ENCODE results near the gene CDC42. TPM values are rescaled to one million over a fixed set of nuclear protein-coding genes. Genes with fewer than 3 reads are reported as not detected.

CDC42 gene
- total RNA-seq, 2 experiments from 2014 or later: 254 to 340 TPM

DNA sequence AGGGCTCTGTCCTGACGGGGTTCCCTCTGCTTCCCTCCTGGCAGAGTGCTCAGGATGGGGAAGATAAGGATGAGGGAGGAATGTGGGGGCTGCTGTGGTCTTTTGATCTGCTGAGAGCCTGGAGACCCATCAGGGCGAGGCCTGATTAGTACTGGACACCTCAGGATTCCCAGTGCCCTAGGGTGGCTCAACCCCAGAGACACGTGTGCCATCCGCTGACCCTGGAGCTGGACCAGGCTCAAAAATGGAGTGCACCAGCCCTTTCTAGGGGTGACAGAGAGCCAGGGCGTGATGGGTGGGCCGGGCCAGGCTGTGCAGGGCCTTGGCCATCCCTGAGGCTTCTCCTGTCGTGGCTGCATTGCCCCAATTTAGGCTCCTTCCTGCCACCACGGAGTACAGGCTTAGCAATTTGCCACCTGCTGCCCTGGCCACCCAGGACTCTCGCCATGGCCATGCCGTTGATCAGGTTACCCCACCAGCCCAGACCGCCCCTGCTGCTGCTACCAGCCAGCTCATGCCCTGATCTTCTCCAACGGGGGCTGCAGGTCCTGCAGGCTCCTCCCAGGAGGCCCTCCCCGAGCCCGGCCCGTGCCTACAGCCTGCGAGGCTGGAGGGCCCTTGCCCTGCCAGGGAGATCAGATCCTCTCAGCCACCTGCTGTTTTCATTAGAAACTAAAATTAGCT is 80.9 kb downstream of the CDC42 start:
- ATAC-seq: no peak
- DNase-seq: no peak
- Mint-ChIP-seq H3K27me3 (no peaks in the 10 kb centered on the region), H3K4me3 (no peak overlapping the region), H3K4me1 (no peaks in the 10 kb centered on the region), H3K27ac (no peak overlapping the region), H3K36me3 (no peaks in the 10 kb centered on the region), H3K9me3 (ENCODE audit: low read depth) (no peaks in the 10 kb centered on the region)
- CTCF ChIA-PET: interaction anchor here (1.1 to 1.6 kb wide), 4 partner anchors 8 to 283 kb away, joined by 3 to 7 read pairs (median 4); no protein-coding TSS in a partner anchor

DNA sequence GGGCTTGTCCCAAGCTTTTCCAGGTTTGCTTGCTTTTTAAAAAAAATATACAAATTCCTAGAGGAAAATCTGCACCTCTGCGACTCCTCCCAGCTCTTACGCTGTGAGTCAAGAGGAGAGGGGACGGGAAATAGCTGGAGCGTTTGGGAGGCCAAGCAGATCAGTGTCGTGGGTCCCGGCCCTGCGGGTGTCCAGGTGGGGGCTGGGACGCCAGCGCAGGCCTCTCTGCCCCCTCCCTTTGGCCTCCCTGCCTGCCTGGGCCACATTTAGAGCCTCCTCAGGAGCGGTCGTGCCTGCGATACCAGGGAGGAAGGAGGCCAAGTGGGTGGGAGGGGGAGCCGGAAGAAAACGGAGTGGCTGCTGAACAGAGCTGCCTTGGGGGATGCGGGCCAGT is 81.4 kb downstream of the CDC42 start:
- no peak overlapping the region for H3K27ac Mint-ChIP-seq
- no peaks in the 10 kb centered on the region for H3K9me3 Mint-ChIP-seq (ENCODE audit: low read depth)
- no peak for ATAC-seq
- no peak for DNase-seq
- no peaks in the 10 kb centered on the region for H3K36me3 Mint-ChIP-seq
- no peaks in the 10 kb centered on the region for H3K27me3 Mint-ChIP-seq
- CTCF ChIA-PET: interaction anchor here (1.3 kb wide), 1 partner anchor 283 kb away, joined by 6 read pairs; no protein-coding TSS in a partner anchor
- no peak overlapping the region for H3K4me3 Mint-ChIP-seq
- no peaks in the 10 kb centered on the region for H3K4me1 Mint-ChIP-seq

DNA sequence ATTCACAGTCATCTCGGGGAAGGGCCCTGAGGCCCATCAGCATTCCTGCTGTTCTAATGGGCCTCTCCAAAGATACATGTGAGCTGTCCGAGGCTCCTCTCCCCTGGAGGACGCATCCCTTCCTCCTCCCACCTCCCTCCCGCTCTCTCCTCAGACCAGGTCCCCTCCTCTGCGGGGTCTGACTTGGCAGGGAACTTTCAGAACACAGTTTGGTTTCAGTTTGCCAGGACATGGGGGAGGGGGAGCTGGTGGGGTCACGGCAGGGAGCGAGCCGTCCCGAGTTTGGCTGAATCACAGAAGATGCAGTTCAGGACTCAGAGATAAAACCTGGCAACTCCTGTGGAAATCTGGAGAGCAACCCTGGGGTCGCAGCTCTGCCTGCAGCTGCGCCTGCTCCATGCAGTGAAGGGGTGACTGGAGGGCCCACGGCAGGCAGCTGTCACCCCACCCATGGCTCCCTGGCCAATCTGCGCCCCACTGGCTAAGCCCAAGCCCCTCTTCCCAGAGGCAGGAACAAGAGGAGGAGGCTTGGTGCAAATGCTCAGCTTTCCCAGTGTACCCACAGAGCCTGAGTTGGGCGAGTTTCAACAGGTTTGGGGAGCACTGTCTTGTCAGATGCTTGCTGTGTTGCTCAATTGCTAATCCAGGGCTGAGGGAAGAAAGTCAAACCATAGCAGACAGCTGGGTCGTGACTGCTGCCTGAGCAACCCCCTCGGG is 84.7 kb downstream of the CDC42 start:
- Mint-ChIP-seq H3K4me3 (no peak overlapping the region), H3K27me3 (peaks cover 21% of the 10 kb centered on the region), H3K27ac (no peak overlapping the region), H3K9me3 (ENCODE audit: low read depth) (no peaks in the 10 kb centered on the region), H3K4me1 (no peaks in the 10 kb centered on the region), H3K36me3 (no peaks in the 10 kb centered on the region)
- no peak for ATAC-seq
- CTCF ChIA-PET: no interaction called here
- no peak for DNase-seq

DNA sequence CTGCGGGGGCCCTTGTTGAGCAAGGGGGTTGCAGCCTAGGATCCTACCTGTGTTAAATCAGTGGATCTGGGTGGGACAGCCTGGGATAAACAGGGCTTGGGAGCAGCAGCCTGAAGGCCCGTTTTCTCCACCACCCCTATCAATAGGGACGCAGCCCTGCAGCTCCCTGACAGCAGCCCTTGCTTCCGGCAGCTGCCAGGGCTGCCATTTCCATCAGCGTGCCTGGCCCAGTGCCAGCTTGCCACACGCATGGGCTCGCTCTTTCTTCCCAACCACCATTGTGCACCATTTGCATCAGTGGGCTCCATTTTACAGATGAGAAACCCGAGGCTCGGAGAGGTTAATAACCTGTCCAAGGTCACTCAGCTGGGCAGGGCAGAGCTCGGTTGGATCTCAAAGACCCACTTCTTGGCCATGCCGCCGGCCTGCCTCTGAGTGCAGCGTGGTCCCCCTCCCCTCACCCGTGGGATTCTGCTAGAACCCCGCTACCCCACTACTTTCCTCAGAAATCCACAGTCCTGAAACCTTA is 86.6 kb downstream of the CDC42 start:
- Mint-ChIP-seq H3K27me3 (peaks cover 27% of the 10 kb centered on the region), H3K36me3 (no peaks in the 10 kb centered on the region), H3K9me3 (ENCODE audit: low read depth) (no peaks in the 10 kb centered on the region), H3K4me3 (no peak overlapping the region), H3K4me1 (peaks cover 4% of the 10 kb centered on the region), H3K27ac (no peak overlapping the region)
- DNase-seq (no peak), ATAC-seq (no peak)
- CTCF ChIA-PET: interaction anchor here (1.0 to 1.6 kb wide), 2 partner anchors 277 to 503 kb away, joined by 3 to 4 read pairs; no protein-coding TSS in a partner anchor

DNA sequence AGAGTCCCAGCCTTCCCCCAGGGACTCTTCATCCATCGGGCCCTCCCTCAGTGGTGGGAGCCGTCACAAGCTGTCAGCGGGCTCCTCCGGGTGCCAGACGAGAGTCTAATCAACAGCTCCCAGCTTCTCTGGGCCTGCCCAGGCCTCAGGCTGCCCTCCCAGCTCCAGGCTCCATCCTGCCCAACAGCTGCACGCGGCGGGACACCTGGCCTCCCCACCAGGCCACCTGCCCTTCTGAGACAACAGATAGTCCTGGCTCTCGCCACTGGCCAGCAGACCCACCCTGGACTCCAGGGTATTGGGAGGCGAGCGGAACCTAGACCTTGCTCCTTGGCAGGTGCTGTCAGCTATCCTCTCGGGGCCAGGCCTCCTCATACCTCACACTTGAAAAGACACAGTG is 87.3 kb downstream of the CDC42 start:
- DNase-seq: no peak
- Mint-ChIP-seq H3K27ac (no peak overlapping the region), H3K4me1 (peaks cover 4% of the 10 kb centered on the region), H3K4me3 (no peak overlapping the region), H3K27me3 (peaks cover 34% of the 10 kb centered on the region), H3K9me3 (ENCODE audit: low read depth) (no peaks in the 10 kb centered on the region), H3K36me3 (no peaks in the 10 kb centered on the region)
- ATAC-seq: no peak
- CTCF ChIA-PET: interaction anchor here (1.6 to 2.3 kb wide), 2 partner anchors 7 to 502 kb away, joined by 4 to 7 read pairs; no protein-coding TSS in a partner anchor

Other genes starting within 250 kb of the CDC42 start
- not detected for gene LDLRAD2, start 240.4 kb upstream of the CDC42 start, total RNA-seq
- 1 to 10 TPM; 1.0 to 2.5 TPM for gene HSPG2, start 115.4 kb upstream of the CDC42 start, total RNA-seq
- not detected for gene CELA3B, start 75.7 kb upstream of the CDC42 start, total RNA-seq
- not detected for gene CELA3A, start 51.1 kb upstream of the CDC42 start, total RNA-seq
- not detected for gene WNT4, start 90.4 kb downstream of the CDC42 start, total RNA-seq

Measured in activated CD8-positive, alpha-beta memory T cell treated with anti-CD3 and anti-CD28 coated beads, Interleukin-2, amount 10 ng/mL, durations not matched to agents 7 days and 5 days (primary cell).